Calu3 (cell line): ENCODE data around the gene CLPSL2. TPM values are rescaled to one million over a fixed set of nuclear protein-coding genes. Genes with fewer than 3 reads are reported as not detected.

Experiments
- BruUV-seq: library from RNA; stranded (reverse); fragments of 400-500 nt; replicated peaks from 2 replicates; lab custom pipeline; 2021; lab: Mats Ljungman, UMichigan
- CTCF ChIA-PET: fragments of 300-600 bp; sonication (Branson Sonifier 250); formaldehyde crosslinking; loops from one replicate; lab custom pipeline; 2022; ENCODE audit warnings: antibody characterized with exemption; lab: Charles Lee
- DNase-seq: peaks from one replicate; pipeline ENCODE4 v3.0.0; 2022
- H3K27ac Mint-ChIP-seq: one replicate; pipeline ENCODE4 v1.8.0; 2022; ENCODE audit warnings: mixed read lengths; ENCODE audit not compliant: unreplicated experiment
- H3K27me3 Mint-ChIP-seq: one replicate; pipeline ENCODE4 v1.8.0; 2022; ENCODE audit warnings: mixed read lengths; ENCODE audit not compliant: unreplicated experiment
- H3K36me3 Mint-ChIP-seq: one replicate; pipeline ENCODE4 v1.8.0; 2022; ENCODE audit warnings: mild to moderate bottlenecking, moderate library complexity, mixed read lengths; ENCODE audit not compliant: insufficient read depth, unreplicated experiment
- H3K4me1 Mint-ChIP-seq: one replicate; pipeline ENCODE4 v1.8.0; 2022; ENCODE audit warnings: mild to moderate bottlenecking, low read depth, mixed read lengths; ENCODE audit not compliant: unreplicated experiment
- H3K4me3 Mint-ChIP-seq: one replicate; pipeline ENCODE4 v1.8.0; 2022; ENCODE audit warnings: mild to moderate bottlenecking, low read depth, moderate library complexity, mixed read lengths; ENCODE audit not compliant: unreplicated experiment
- H3K9me3 Mint-ChIP-seq: one replicate; pipeline ENCODE4 v1.8.0; 2022; ENCODE audit warnings: low read depth, mixed read lengths; ENCODE audit not compliant: unreplicated experiment
- CTCF ChIP-seq: fragments of 200-600 bp; IDR thresholded peaks from one replicate; pipeline ENCODE4 v1.8.0; 2022; ENCODE audit warnings: antibody characterized with exemption; ENCODE audit not compliant: unreplicated experiment
- intact Hi-C: fragments of 100-400 bp; cut with micrococcal nuclease; formaldehyde crosslinking; loops from one replicate; pipeline ENCODE4 v1.10.0; 2022; ENCODE audit not compliant: unreplicated experiment
- total RNA-seq: library from RNA; stranded (reverse); gene quantifications from 2 replicates; pipeline ENCODE4 v1.2.3, GENCODE V29; 2022

CLPSL2 gene
- total RNA-seq, 1 experiment from 2014 or later: not detected

- DNase-seq: peak; percentile 25
- Mint-ChIP-seq H3K27me3 (no peaks in the 10 kb centered on the region), H3K36me3 (peaks cover 22% of the 10 kb centered on the region), H3K4me1 (peaks cover 49% of the 10 kb centered on the region), H3K4me3 (peak overlapping the region; percentile 64), H3K9me3 (no peaks in the 10 kb centered on the region), H3K27ac (peak overlapping the region; percentile 9)
- CTCF ChIA-PET: interaction anchor here (1.4 to 1.8 kb wide), 2 partner anchors 7 to 141 kb away, joined by 3 to 10 read pairs; no protein-coding TSS in a partner anchor
- intact Hi-C loops: no loop called here
- no TSS peak for BruUV-seq
- TF ChIP-seq CTCF: no peak
Measured at GRCh38 chr6:35728683-35729678, 47.4 kb upstream of the CLPSL2 start.

- no peak overlapping the region for H3K27ac Mint-ChIP-seq
- TF ChIP-seq CTCF: no peak
- intact Hi-C loops: no loop called here
- no peak for DNase-seq
- CTCF ChIA-PET: no interaction called here
- no peaks in the 10 kb centered on the region for H3K27me3 Mint-ChIP-seq
- H3K9me3 Mint-ChIP-seq: no peaks in the 10 kb centered on the region
- no TSS peak for BruUV-seq
- H3K4me1 Mint-ChIP-seq: peaks cover 43% of the 10 kb centered on the region
- no peak overlapping the region for H3K4me3 Mint-ChIP-seq
- H3K36me3 Mint-ChIP-seq: peaks cover 22% of the 10 kb centered on the region
Measured at GRCh38 chr6:35729722-35730121, 46.7 kb upstream of the CLPSL2 start.

GRCh38 chr6:35730745-35731413, 45.5 kb upstream of the CLPSL2 start:
- DNase-seq: no peak
- H3K27ac Mint-ChIP-seq: no peak overlapping the region
- BruUV-seq: no TSS peak
- peaks cover 22% of the 10 kb centered on the region for H3K36me3 Mint-ChIP-seq
- H3K27me3 Mint-ChIP-seq: no peaks in the 10 kb centered on the region
- CTCF ChIA-PET: no interaction called here
- H3K9me3 Mint-ChIP-seq: no peaks in the 10 kb centered on the region
- H3K4me3 Mint-ChIP-seq: peak overlapping the region; percentile 81
- H3K4me1 Mint-ChIP-seq: peaks cover 35% of the 10 kb centered on the region
- no peak for TF ChIP-seq CTCF
- intact Hi-C loops: no loop called here

- CTCF ChIA-PET: no interaction called here
- intact Hi-C loops: no loop called here
- no peak overlapping the region for H3K27ac Mint-ChIP-seq
- H3K9me3 Mint-ChIP-seq: no peaks in the 10 kb centered on the region
- H3K4me3 Mint-ChIP-seq: peak overlapping the region; percentile 81
- peaks cover 22% of the 10 kb centered on the region for H3K36me3 Mint-ChIP-seq
- H3K27me3 Mint-ChIP-seq: no peaks in the 10 kb centered on the region
- peaks cover 31% of the 10 kb centered on the region for H3K4me1 Mint-ChIP-seq
- TF ChIP-seq CTCF: no peak
- DNase-seq: peak; percentile 83
- BruUV-seq: no TSS peak
Measured at GRCh38 chr6:35731414-35731735, 45.0 kb upstream of the CLPSL2 start.
